SK-N-SH treated with all-trans-retinoic acid at 6 μM for 48 hours (cell line): ENCODE measurements around the gene SNX27.
A peak's percentile ranks its signal among the peaks of the same experiment; 100 is the strongest.

Source experiments
- ATAC-seq: fragments of 200-7000 bp; cut with Tn5 transposase; 3 replicates; pipeline ENCODE4 v1.9.1; 2020; ENCODE audit warnings: mild to moderate bottlenecking, moderate library complexity
- ARNTL ChIP-seq: fragments of 450-650 bp; formaldehyde crosslinking; IDR thresholded peaks from 2 replicates; pipeline ENCODE4 v1.5.0; 2020; ENCODE audit warnings: low read depth, mild to moderate bottlenecking, moderate library complexity, borderline replicate concordance
- BACH2 ChIP-seq: fragments of 250-450 bp; sonication (Bioruptor Pico); IDR thresholded peaks from 2 replicates; pipeline ENCODE4 v1.9.0; 2021; ENCODE audit warnings: mild to moderate bottlenecking, borderline replicate concordance
- CREB5 ChIP-seq: fragments of 250-450 bp; sonication (Bioruptor Pico); IDR thresholded peaks from 2 replicates; pipeline ENCODE4 v1.5.1; 2020; ENCODE audit warnings: low read depth, mild to moderate bottlenecking, moderate library complexity
- CSRNP3 ChIP-seq: fragments of 250-450 bp; sonication (Bioruptor Pico); IDR thresholded peaks from 2 replicates; pipeline ENCODE4 v1.5.1; 2021; ENCODE audit warnings: mild to moderate bottlenecking, moderate library complexity
- GLIS3 ChIP-seq: fragments of 250-450 bp; sonication (Bioruptor Pico); IDR thresholded peaks from 2 replicates; pipeline ENCODE4 v1.5.0; 2020; ENCODE audit warnings: mild to moderate bottlenecking, moderate library complexity
- OSR1 ChIP-seq: fragments of 250-450 bp; sonication (Bioruptor Pico); IDR thresholded peaks from 2 replicates; pipeline ENCODE4 v1.8.0; 2022; ENCODE audit warnings: moderate library complexity, mild to moderate bottlenecking, inconsistent platforms
- PATZ1 ChIP-seq: fragments of 250-450 bp; sonication (Bioruptor Pico); IDR thresholded peaks from 2 replicates; pipeline ENCODE4 v1.8.0; 2020; ENCODE audit warnings: mild to moderate bottlenecking, moderate library complexity, borderline replicate concordance
- POU6F1 ChIP-seq: fragments of 250-450 bp; sonication (Bioruptor Pico); IDR thresholded peaks from 2 replicates; pipeline ENCODE4 v1.8.0; 2021; ENCODE audit warnings: low read depth, mild to moderate bottlenecking, moderate library complexity, borderline replicate concordance
- PPARA ChIP-seq: fragments of 250-450 bp; sonication (Bioruptor Pico); IDR thresholded peaks from 2 replicates; pipeline ENCODE4 v1.5.0; 2020; ENCODE audit warnings: mild to moderate bottlenecking, borderline replicate concordance
- RARB ChIP-seq: fragments of 250-450 bp; sonication (Bioruptor Pico); IDR thresholded peaks from 2 replicates; pipeline ENCODE4 v1.8.0; 2021; ENCODE audit warnings: mild to moderate bottlenecking, moderate library complexity
- SNAI2 ChIP-seq: fragments of 250-450 bp; sonication (Bioruptor Pico); IDR thresholded peaks from 2 replicates; pipeline ENCODE4 v1.5.0; 2020; ENCODE audit warnings: mild to moderate bottlenecking, moderate library complexity
- TOX ChIP-seq: fragments of 250-450 bp; sonication (Bioruptor Pico); IDR thresholded peaks from 2 replicates; pipeline ENCODE4 v1.8.0; 2021; ENCODE audit warnings: mild to moderate bottlenecking, moderate library complexity, borderline replicate concordance
- TSHZ2 ChIP-seq: fragments of 250-450 bp; sonication (Bioruptor Pico); IDR thresholded peaks from 2 replicates; pipeline ENCODE4 v1.5.0; 2020; ENCODE audit warnings: mild to moderate bottlenecking, moderate library complexity
- ZC3H10 ChIP-seq: fragments of 250-450 bp; sonication (Bioruptor Pico); IDR thresholded peaks from 2 replicates; pipeline ENCODE4 v1.5.1; 2021; ENCODE audit warnings: mild to moderate bottlenecking, moderate library complexity
- ZFP3 ChIP-seq: fragments of 250-450 bp; sonication (Bioruptor Pico); IDR thresholded peaks from 2 replicates; pipeline ENCODE4 v1.5.0; 2020; ENCODE audit warnings: mild to moderate bottlenecking, moderate library complexity
- ZFP30 ChIP-seq: fragments of 450-650 bp; formaldehyde crosslinking; IDR thresholded peaks from 2 replicates; pipeline ENCODE4 v1.5.0; 2022; ENCODE audit warnings: mild to moderate bottlenecking, moderate library complexity
- ZNF565 ChIP-seq: fragments of 450-650 bp; formaldehyde crosslinking; conservative IDR thresholded peaks from 2 replicates; pipeline ENCODE4 v1.5.0; 2020; ENCODE audit warnings: low read depth, mild to moderate bottlenecking, moderate library complexity
- ZNF8 ChIP-seq: fragments of 450-650 bp; formaldehyde crosslinking; IDR thresholded peaks from 2 replicates; pipeline ENCODE4 v1.5.0; 2020; ENCODE audit warnings: mild to moderate bottlenecking, moderate library complexity

The SNX27 gene

GRCh38 chr1:151720974-151721787, 109.3 kb downstream of the SNX27 start, which contains the start of gene RIIAD1:
TSS of gene RIIAD1 (plus strand) at chr1:151721522. CDS start at chr1:151721537, 15 bp downstream.
- TF ChIP-seq ZFP3 (no peak), RARB (CRISPR knock-in tag) (no peak), BACH2 (no peak), CREB5 (CRISPR knock-in tag) (no peak), TOX (CRISPR knock-in tag) (no peak), ARNTL (CRISPR knock-in tag) (no peak), TSHZ2 (no peak), ZNF8 (CRISPR knock-in tag) (no peak), CSRNP3 (CRISPR knock-in tag) (no peak), ZFP30 (CRISPR knock-in tag) (no peak), PPARA (CRISPR knock-in tag) (no peak), POU6F1 (CRISPR knock-in tag) (no peak), ZNF565 (CRISPR knock-in tag) (no peak), ZC3H10 (CRISPR knock-in tag) (no peak), SNAI2 (CRISPR knock-in tag) (no peak)
- peak; percentile 86 for ATAC-seq

- TF ChIP-seq TOX (CRISPR knock-in tag) (no peak), RARB (CRISPR knock-in tag) (no peak), POU6F1 (CRISPR knock-in tag) (no peak), OSR1 (CRISPR knock-in tag) (no peak), PATZ1 (CRISPR knock-in tag) (no peak), CREB5 (CRISPR knock-in tag) (no peak), GLIS3 (CRISPR knock-in tag) (no peak)
- TF ChIP-seq, all 23 proteins: peak for 0
- no peak for ATAC-seq
These were observed 110.1 kb downstream of the SNX27 start for GRCh38 chr1:151721788-151722510.
